ENCODE data around the gene GOLGA1.
"Not testable (repeated sequence)": the region's sequence is repeated elsewhere in the genome, so short reads cannot be mapped to it uniquely, and the experiment has no call there.

Gene GOLGA1

GRCh38 chr9:124843456-124844034 lies 97.3 kb downstream of the GOLGA1 start:
- Mint-ChIP-seq H3K27ac (no peak overlapping the region), H3K9me3 (no peaks in the 10 kb centered on the region), H3K27me3 (peaks cover 0 to 8% of the 10 kb centered on the region in 2 donors), H3K36me3 (ENCODE audit: insufficient read depth) (no peaks in the 10 kb centered on the region), H3K4me3 (no peak overlapping the region), H3K4me1 (ENCODE audit: low read depth in 2 of 2) (peaks cover 0 to 5% of the 10 kb centered on the region in 2 donors)
- no peak for DNase-seq
- ATAC-seq (replicated peaks): no peak

- Mint-ChIP-seq H3K9me3 (no peaks in the 10 kb centered on the region), H3K36me3 (ENCODE audit: insufficient read depth) (no peaks in the 10 kb centered on the region), H3K27ac (no peak overlapping the region), H3K4me1 (ENCODE audit: low read depth in 2 of 2) (peaks cover 0 to 3% of the 10 kb centered on the region in 2 donors), H3K27me3 (peaks cover 14 to 29% of the 10 kb centered on the region in 2 donors), H3K4me3 (no peak overlapping the region)
- DNase-seq: no peak
- ATAC-seq (replicated peaks): no peak
Measured at GRCh38 chr9:124841075-124841821, 99.6 kb downstream of the GOLGA1 start.

- H3K36me3 Mint-ChIP-seq (ENCODE audit: insufficient read depth): no peaks in the 10 kb centered on the region
- peaks cover 0 to 3% of the 10 kb centered on the region in 2 donors for H3K4me1 Mint-ChIP-seq (ENCODE audit: low read depth in 2 of 2)
- no peak overlapping the region for H3K4me3 Mint-ChIP-seq
- no peak for ATAC-seq (replicated peaks)
- no peak overlapping the region for H3K27ac Mint-ChIP-seq
- H3K27me3 Mint-ChIP-seq: peaks cover 20 to 37% of the 10 kb centered on the region in 2 donors
- no peak for DNase-seq
- no peaks in the 10 kb centered on the region for H3K9me3 Mint-ChIP-seq
Measured at GRCh38 chr9:124840300-124840833, 100.5 kb downstream of the GOLGA1 start.

- DNase-seq (no peak), ATAC-seq (replicated peaks) (no peak)
- Mint-ChIP-seq H3K27me3 (peaks cover 21 to 43% of the 10 kb centered on the region in 2 donors), H3K36me3 (ENCODE audit: insufficient read depth) (no peaks in the 10 kb centered on the region), H3K9me3 (no peaks in the 10 kb centered on the region), H3K4me3 (no peak overlapping the region), H3K4me1 (ENCODE audit: low read depth in 2 of 2) (peaks cover 0 to 3% of the 10 kb centered on the region in 2 donors), H3K27ac (no peak overlapping the region)
Measured at GRCh38 chr9:124839612-124840299, 101.1 kb downstream of the GOLGA1 start.

- H3K4me3 Mint-ChIP-seq; ATAC-seq (replicated peaks); H3K27ac Mint-ChIP-seq; H3K9me3 Mint-ChIP-seq; H3K4me1 Mint-ChIP-seq (ENCODE audit: low read depth in 2 of 2); H3K36me3 Mint-ChIP-seq (ENCODE audit: insufficient read depth); DNase-seq: not testable (repeated sequence)
- H3K27me3 Mint-ChIP-seq: peaks cover 21 to 51% of the 10 kb centered on the region in 2 donors
Measured at GRCh38 chr9:124838567-124839275, 102.2 kb downstream of the GOLGA1 start.

- not testable (repeated sequence) for H3K4me1 Mint-ChIP-seq (ENCODE audit: low read depth in 2 of 2); H3K36me3 Mint-ChIP-seq (ENCODE audit: insufficient read depth); ATAC-seq (replicated peaks); H3K27ac Mint-ChIP-seq; H3K9me3 Mint-ChIP-seq; H3K4me3 Mint-ChIP-seq; DNase-seq
- peaks cover 21 to 51% of the 10 kb centered on the region in 2 donors for H3K27me3 Mint-ChIP-seq
Measured at GRCh38 chr9:124838132-124838531, 102.8 kb downstream of the GOLGA1 start.

- Mint-ChIP-seq H3K27ac (no peak overlapping the region), H3K27me3 (peaks cover 21 to 64% of the 10 kb centered on the region in 2 donors), H3K4me3 (no peak overlapping the region), H3K9me3 (no peaks in the 10 kb centered on the region), H3K36me3 (ENCODE audit: insufficient read depth) (peaks cover 3% of the 10 kb centered on the region), H3K4me1 (ENCODE audit: low read depth in 2 of 2) (peaks cover 0 to 3% of the 10 kb centered on the region in 2 donors)
- no peak for ATAC-seq (replicated peaks)
- DNase-seq: no peak
Measured at GRCh38 chr9:124835026-124835557, 105.8 kb downstream of the GOLGA1 start.

GRCh38 chr9:124834591-124834990 lies 106.3 kb downstream of the GOLGA1 start:
- no peak overlapping the region for H3K4me3 Mint-ChIP-seq
- H3K27me3 Mint-ChIP-seq: peaks cover 21 to 61% of the 10 kb centered on the region in 2 donors
- H3K9me3 Mint-ChIP-seq: no peaks in the 10 kb centered on the region
- H3K36me3 Mint-ChIP-seq (ENCODE audit: insufficient read depth): peaks cover 3% of the 10 kb centered on the region
- ATAC-seq (replicated peaks) (no peak), DNase-seq (no peak)
- H3K27ac Mint-ChIP-seq: no peak overlapping the region
- peaks cover 0 to 3% of the 10 kb centered on the region in 2 donors for H3K4me1 Mint-ChIP-seq (ENCODE audit: low read depth in 2 of 2)

- Mint-ChIP-seq H3K9me3 (no peaks in the 10 kb centered on the region), H3K36me3 (ENCODE audit: insufficient read depth) (peaks cover 3% of the 10 kb centered on the region), H3K27me3 (peaks cover 7 to 40% of the 10 kb centered on the region in 2 donors), H3K4me1 (ENCODE audit: low read depth in 2 of 2) (no peaks in the 10 kb centered on the region), H3K27ac (no peak overlapping the region), H3K4me3 (no peak overlapping the region)
- DNase-seq (no peak), ATAC-seq (replicated peaks) (no peak)
Measured at GRCh38 chr9:124831642-124832364, 109.1 kb downstream of the GOLGA1 start.

GRCh38 chr9:124830593-124830992 lies 110.3 kb downstream of the GOLGA1 start:
- H3K4me1 Mint-ChIP-seq (ENCODE audit: low read depth in 2 of 2): no peaks in the 10 kb centered on the region
- H3K36me3 Mint-ChIP-seq (ENCODE audit: insufficient read depth): peaks cover 3% of the 10 kb centered on the region
- H3K4me3 Mint-ChIP-seq: no peak overlapping the region
- H3K9me3 Mint-ChIP-seq: no peaks in the 10 kb centered on the region
- no peak overlapping the region for H3K27ac Mint-ChIP-seq
- DNase-seq (no peak), ATAC-seq (replicated peaks) (no peak)
- H3K27me3 Mint-ChIP-seq: peaks cover 3 to 29% of the 10 kb centered on the region in 2 donors

GRCh38 chr9:124829334-124829669 lies 111.6 kb downstream of the GOLGA1 start:
- no peak for ATAC-seq (replicated peaks)
- Mint-ChIP-seq H3K36me3 (ENCODE audit: insufficient read depth) (peaks cover 2% of the 10 kb centered on the region), H3K4me3 (no peak overlapping the region), H3K9me3 (no peaks in the 10 kb centered on the region), H3K4me1 (ENCODE audit: low read depth in 2 of 2) (no peaks in the 10 kb centered on the region), H3K27ac (no peak overlapping the region), H3K27me3 (peaks cover 0 to 16% of the 10 kb centered on the region in 2 donors)
- no peak for DNase-seq

- no peak overlapping the region for H3K27ac Mint-ChIP-seq
- H3K9me3 Mint-ChIP-seq: no peaks in the 10 kb centered on the region
- H3K4me1 Mint-ChIP-seq (ENCODE audit: low read depth in 2 of 2): no peaks in the 10 kb centered on the region
- no peak for DNase-seq
- no peak overlapping the region for H3K4me3 Mint-ChIP-seq
- peaks cover 0 to 12% of the 10 kb centered on the region in 2 donors for H3K27me3 Mint-ChIP-seq
- H3K36me3 Mint-ChIP-seq (ENCODE audit: insufficient read depth): no peaks in the 10 kb centered on the region
- no peak for ATAC-seq (replicated peaks)
Measured at GRCh38 chr9:124828489-124829333, 112.2 kb downstream of the GOLGA1 start.
